HG03439 (cell line): ENCODE results near the gene CLIC4.
"Not testable (repeated sequence)": the region's sequence is repeated elsewhere in the genome, so short reads cannot be mapped to it uniquely, and the experiment has no call there.

Source experiments
- ATAC-seq: cut with Tn5 transposase; IDR thresholded peaks from one replicate; pipeline ENCODE4 v1.9.1; 2021; ENCODE audit warnings: mild to moderate bottlenecking, moderate library complexity; ENCODE audit not compliant: unreplicated experiment

CLIC4 gene

GRCh38 chr1:24717887-24718650 lies 27.2 kb upstream of the CLIC4 start:
- ATAC-seq, result no peak

GRCh38 chr1:24720152-24720551 lies 25.1 kb upstream of the CLIC4 start:
- ATAC-seq, result no peak

DNA sequence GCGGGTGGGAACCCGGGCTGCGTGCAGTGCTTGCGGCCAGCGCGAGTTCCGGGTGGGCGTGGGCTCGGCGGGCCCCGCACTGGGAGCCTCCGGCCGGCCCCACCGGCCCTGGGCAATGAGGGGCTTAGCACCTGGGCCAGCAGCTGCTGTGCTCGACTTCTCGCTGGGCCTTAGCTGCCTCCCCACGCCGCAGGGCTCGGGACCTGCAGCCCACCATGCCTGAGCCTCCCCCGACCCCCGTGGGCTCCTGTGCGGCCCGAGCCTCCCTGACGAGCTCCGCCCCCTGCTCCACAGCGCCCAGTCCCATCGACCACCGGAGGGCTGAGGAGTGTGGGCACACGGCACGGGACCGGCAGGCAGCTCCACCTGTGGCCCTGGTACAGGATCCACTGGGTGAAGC lies 23.7 kb upstream of the CLIC4 start:
- no peak for ATAC-seq

- ATAC-seq, result not testable (repeated sequence)
Measured at GRCh38 chr1:24722073-24723035, 22.9 kb upstream of the CLIC4 start.

DNA sequence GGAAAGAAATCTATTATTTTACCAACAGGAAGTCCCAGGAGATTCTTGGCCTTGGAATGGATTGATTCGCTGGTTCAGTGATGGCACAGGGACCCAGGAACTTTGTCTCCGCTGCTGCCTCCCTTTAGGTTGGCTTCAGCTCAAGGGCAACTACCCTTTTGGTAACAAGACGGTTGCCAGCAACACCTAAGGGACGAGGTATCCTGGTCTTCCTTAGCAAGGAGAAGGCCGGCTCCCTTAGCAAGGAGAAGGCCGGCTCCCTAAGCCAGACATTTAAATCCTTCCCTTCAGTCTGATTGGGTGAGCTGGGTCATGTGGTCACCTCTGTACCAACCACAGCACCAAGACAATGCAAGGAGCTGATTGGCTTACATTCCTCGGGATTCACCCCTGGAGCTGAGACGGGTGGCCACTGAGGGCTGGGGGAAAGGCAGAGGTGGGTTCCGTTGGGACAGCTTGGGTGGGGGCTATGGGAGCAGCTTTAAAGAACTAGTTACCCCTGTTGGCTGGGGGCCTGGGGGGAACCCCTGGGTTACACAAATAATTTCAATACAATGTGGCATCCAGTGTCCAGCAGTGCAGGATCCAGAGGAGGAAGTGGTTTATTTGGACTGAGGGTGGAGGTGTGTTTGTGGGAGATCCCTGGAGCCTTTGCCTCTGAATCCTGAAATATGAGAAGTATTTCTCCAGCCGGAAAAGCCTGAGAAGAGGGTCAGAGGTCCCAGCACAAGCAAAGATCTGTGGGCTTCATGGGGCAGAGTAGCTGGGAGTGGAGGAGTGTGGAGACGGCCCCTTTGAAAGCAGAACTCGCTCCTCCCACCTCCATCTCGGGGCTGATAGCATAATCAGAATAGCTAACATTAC lies 20.7 kb upstream of the CLIC4 start:
- no peak for ATAC-seq

DNA sequence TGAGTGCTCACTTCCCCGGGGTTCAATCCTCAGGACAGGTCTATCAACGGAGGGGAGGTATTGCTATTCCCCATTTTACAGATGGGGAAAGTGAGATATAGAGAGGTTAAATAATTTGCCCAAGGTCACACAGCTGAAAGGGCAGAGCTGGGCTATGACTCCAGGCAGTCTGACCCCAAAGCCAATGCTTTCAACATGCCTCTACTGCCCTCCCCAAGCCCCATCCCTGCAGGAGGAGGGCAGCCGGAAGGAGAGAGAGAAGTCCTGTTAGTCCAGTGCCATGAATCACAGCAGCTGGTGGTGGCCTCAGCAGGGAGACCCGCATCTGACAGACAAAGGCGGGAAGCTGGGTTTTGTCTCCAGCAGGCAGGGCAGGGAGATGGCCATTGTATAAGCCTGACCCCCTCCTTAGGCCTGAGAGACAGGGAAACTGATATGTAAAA lies 20.0 kb upstream of the CLIC4 start:
- no peak for ATAC-seq

- ATAC-seq, result no peak
Measured at GRCh38 chr1:24726741-24727140, 18.5 kb upstream of the CLIC4 start.

DNA sequence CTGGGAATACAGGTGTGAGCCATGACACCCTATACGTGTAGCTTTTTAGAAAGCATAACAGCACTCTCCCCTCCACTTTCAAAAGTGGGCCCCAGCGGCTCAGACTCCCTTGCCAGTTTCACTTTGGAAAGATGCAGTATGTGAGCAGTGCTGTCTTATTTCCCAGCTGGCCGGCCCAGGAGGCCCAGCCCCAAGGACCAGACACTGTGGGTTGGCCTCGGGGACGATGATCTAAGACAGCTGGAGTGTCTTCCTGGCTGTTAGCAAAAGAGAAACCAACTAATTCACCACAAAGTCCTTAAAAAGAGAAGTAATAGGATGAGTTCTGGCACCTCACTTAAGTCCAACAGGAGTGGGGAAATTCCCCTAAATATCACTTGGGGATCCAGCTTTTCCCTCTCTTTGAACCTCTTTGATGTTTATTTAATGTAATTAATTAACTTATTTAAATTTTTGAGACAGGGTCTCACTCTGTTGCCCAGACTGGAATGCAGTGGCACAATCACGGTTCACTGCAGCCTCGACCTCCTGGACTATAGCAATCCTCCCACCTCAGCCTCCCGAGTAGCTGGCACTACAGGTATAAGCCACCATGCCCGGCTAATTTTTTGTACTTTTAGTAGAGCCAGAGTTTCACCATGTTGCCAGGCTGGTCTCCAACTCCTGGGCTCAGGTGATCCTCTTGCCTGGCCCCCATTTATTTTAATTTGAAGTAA lies 17.6 kb upstream of the CLIC4 start:
- ATAC-seq, result peak; percentile 62

DNA sequence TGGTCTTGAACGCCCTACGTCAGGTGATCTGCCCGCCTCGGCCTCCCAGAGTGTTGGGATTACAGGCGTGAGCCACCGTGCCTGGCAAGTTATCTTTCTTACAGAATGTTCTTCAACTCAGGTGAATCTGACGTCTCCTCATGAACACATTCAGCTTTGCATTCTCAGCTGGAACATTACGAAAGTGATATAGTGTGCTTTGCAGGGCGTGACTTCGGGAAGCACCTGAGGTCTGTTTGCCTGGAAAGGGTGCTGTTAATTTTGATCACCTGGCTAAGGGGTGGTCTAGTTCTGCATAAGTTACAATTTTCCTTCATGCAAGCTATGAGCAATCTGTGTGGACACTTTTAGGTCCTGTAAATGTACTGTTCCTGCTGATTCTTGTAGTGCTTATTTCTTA lies 16.3 kb upstream of the CLIC4 start:
- no peak for ATAC-seq

- no peak for ATAC-seq
Measured at GRCh38 chr1:24732186-24732885, 12.9 kb upstream of the CLIC4 start.

DNA sequence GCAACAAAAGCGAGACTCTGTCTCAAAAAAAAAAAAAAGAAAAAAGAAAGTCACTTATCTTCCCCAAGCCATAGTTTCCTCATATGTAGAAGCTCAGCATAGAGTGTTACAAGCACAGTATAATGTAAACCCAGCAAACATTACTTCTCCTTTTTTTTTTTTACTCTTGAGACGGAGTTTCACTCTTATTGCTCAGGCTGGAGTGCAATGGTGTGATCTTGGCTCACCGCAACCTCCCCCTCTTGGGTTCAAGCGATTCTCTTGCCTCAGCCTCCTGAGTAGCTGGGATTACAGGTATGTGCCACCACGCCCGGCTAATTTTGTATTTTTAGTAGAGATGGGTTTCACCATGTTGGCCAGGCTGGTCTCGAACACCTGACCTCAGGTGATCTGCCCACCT lies 11.9 kb upstream of the CLIC4 start:
- ATAC-seq, result not testable (repeated sequence)

- no peak for ATAC-seq
Measured at GRCh38 chr1:24735156-24735508, 10.1 kb upstream of the CLIC4 start.

GRCh38 chr1:24735509-24736375 lies 9.5 kb upstream of the CLIC4 start:
- ATAC-seq, result no peak

GRCh38 chr1:24737368-24738117 lies 7.7 kb upstream of the CLIC4 start:
- no peak for ATAC-seq

GRCh38 chr1:24739241-24739640 lies 6.0 kb upstream of the CLIC4 start:
- ATAC-seq, result no peak

- ATAC-seq, result no peak
Measured at GRCh38 chr1:24742090-24742938, 2.9 kb upstream of the CLIC4 start.
